Keratinocyte (primary cell): Measurements from ENCODE around the gene RALY.

Experiments
- EZH2 ChIP-seq: IDR thresholded peaks from one replicate; pipeline ENCODE4 v1.6.1; 2012; ENCODE audit warnings: inconsistent platforms, mild to moderate bottlenecking, low read length, moderate library complexity
- TF ChIP-seq, protein P1 (sequence below), 3 experiments: IDR thresholded peaks in 1 of 3; conservative IDR thresholded peaks in 1 of 3; optimal IDR thresholded peaks in 1 of 3; 2 replicates in 2 of 3; 3 replicates in 1 of 3; pipeline versions ENCODE3 to v1.5.1; 2011; ENCODE audit warnings: low read length in 3 of 3, mild to moderate bottlenecking in 3 of 3, moderate library complexity in 2 of 3, control low read depth in 1 of 3, inconsistent platforms in 1 of 3; ENCODE audit not compliant: insufficient read depth in 2 of 3; ENCODE audit errors: extremely low read depth in 1 of 3

DNA sequence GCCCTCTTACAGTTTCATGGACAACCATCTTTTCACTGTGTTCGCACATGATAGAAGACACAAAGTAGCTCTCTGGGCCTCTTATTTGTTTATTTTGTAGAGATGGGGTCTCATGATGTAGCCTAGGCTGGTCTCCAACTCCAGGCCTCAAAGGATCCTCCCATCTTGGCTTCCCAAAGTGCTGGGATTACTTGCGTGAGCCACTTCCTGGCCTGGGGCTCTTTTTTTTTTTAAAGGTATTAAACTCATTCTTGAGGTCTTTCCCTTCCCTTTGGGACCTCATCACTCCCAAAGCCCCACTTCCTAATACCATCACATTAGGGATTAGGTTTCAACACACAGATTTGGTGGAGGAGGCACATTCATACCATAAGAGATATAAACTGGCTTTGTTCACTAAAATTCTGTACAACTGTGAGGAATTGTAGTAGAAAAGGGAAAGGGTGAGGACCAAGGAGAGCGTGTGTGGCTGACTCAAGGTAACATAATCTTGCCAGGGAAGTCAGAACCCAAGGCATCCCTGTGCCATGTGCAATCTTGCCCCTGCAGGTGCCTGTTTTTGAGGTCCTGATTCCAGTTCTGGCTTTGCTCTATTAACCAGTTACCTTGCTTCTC, 72.9 kb downstream of the RALY start:
- TF ChIP-seq EZH2 = no peak
- TF ChIP-seq, protein P1, sequence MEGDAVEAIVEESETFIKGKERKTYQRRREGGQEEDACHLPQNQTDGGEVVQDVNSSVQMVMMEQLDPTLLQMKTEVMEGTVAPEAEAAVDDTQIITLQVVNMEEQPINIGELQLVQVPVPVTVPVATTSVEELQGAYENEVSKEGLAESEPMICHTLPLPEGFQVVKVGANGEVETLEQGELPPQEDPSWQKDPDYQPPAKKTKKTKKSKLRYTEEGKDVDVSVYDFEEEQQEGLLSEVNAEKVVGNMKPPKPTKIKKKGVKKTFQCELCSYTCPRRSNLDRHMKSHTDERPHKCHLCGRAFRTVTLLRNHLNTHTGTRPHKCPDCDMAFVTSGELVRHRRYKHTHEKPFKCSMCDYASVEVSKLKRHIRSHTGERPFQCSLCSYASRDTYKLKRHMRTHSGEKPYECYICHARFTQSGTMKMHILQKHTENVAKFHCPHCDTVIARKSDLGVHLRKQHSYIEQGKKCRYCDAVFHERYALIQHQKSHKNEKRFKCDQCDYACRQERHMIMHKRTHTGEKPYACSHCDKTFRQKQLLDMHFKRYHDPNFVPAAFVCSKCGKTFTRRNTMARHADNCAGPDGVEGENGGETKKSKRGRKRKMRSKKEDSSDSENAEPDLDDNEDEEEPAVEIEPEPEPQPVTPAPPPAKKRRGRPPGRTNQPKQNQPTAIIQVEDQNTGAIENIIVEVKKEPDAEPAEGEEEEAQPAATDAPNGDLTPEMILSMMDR (optimal IDR thresholded peaks at IDR 0.05 in 1 of 3, IDR thresholded peaks at IDR 0.05 in 1 of 3, conservative IDR thresholded peaks at IDR 0.05 in 1 of 3; ENCODE audit: extremely low read depth in 1 of 3, insufficient read depth in 2 of 3, low read length in 3 of 3) = no peak
